Stimulated activated CD4-positive, alpha-beta T cell treated with anti-CD3 and anti-CD28 coated beads, Interleukin-4, amount 100 ng/mL, for 48 hours (primary cell): ENCODE measurements around the gene WDR86.

Experiments used
- DNase-seq, 2 donors: peaks; one replicate each; pipeline ENCODE4 v3.0.0-alpha.2; 2020; ENCODE audit warnings: low read depth in 2 of 2

The WDR86 gene

GRCh38 chr7:151391358-151391730, 18.5 kb downstream of the WDR86 start:
- no peak for DNase-seq

DNA sequence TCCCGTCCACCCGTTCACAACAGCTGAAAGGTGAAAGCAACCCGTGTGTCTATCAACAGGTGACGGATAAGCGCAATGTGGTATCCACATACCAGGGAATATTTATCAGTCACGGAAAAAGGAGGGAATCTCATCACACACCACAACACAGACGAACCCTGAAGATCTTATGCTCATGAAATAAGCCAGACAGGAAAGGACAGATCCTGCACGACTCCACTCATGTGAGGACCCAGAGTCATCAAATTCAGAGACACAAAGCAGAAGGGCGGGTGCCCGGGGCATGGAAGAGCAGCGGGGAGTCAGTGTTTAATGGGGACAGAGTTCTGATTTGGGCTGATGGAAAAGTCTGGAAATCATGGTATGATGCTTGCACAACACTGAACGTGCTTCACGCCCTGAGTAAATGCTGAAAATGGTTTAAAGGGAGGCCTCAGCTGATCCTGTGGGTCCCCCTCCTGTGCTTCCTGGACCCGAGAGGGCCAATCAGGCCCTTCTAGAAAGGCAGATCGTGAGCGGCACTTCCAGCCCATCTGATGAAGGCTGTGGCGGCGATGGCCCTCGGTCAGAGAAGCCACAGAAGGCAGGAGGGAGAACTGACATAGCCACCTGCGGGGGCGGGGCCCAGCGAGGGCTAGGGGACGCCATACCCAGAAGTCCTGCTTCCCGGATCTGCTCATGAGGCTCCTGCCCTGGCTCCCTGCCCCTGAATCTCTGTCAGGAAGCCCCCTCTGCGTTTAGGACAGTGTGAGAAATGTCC, 19.1 kb downstream of the WDR86 start:
- DNase-seq = no peak

DNA sequence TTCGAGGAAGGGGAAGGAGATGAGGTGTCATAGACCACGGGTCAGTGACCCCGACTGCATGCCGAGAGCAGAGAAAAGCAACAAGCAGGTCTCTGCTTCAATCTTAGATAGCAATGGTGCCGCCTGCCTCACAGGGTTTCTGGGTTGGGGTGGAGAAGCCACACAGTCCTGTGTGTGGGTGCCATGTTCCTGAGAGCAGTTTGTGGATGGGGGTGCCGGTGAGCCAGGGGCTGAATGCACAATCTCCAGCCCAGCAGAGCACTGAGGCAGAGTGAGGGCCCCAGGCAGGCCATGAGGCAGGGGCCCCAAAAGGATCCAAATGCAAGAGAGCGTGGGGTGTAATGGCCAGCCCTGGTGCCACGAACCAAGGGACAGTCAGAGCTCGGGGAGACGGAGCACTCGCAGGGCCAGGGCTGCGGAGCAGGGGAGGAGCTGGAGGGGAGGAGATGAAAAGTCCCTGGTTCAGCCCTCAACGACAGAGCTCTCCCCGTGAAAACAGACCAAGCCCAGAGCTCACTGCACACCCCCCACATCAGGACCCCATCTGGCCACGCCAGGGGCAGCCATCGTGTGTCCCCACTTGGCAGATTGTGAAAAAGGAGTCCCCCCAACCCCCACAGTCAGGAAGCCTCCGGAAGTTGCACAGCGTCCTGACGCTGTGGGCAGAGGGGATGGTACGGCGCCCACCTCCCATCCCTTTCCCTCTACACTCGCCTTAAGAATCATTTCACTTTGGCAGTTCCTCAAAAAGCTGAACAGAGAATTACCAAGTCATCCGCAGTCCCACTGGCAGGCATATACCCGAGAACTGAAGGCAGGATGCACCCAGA, 19.9 kb downstream of the WDR86 start:
- no peak for DNase-seq

- DNase-seq = no peak
These were observed 20.6 kb downstream of the WDR86 start for GRCh38 chr7:151389096-151389767.

GRCh38 chr7:151388430-151388829, 21.4 kb downstream of the WDR86 start:
- DNase-seq = no peak

GRCh38 chr7:151388007-151388297, 21.9 kb downstream of the WDR86 start:
- no peak for DNase-seq

DNA sequence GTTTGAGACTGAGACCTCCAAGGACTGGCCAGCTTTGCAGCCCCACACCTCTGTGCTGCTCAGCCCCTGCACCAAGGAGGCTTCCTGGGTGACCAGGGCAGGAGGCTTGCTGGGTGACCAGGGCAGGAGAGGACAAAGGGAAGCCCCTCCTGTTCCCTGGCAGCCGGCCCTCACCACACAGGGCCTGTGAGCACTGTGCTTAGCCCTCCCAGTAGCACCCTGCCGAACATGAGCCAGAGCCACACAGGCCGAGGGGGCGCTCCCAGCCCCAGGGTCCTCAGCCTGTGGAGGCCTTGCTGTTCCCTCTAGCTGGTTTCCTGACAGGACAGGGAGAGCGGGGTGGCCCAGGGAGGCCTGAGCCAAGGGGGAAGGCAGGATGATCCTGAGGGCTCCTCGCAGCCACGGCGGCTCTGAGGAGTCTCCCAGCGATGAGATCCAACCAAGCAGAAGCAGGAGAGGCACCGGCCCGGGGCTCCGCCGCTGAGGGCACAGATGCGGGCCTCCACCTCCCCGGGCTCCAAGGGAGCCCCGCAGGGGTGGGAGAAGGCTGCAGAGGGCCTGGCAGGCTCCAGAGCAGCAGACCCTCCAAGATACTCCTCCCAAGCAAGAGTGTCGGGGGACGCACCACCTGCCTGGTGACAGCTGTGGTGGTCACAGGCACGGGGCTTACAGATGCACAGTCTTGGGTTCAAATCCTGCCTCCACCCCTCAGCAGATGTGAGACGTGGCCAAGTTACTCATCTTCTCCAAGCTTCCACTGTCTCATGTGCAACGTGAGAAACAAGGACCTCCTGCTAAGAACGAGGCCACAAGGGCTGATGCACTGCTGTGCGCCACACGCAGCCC, 22.5 kb downstream of the WDR86 start:
- no peak for DNase-seq

DNA sequence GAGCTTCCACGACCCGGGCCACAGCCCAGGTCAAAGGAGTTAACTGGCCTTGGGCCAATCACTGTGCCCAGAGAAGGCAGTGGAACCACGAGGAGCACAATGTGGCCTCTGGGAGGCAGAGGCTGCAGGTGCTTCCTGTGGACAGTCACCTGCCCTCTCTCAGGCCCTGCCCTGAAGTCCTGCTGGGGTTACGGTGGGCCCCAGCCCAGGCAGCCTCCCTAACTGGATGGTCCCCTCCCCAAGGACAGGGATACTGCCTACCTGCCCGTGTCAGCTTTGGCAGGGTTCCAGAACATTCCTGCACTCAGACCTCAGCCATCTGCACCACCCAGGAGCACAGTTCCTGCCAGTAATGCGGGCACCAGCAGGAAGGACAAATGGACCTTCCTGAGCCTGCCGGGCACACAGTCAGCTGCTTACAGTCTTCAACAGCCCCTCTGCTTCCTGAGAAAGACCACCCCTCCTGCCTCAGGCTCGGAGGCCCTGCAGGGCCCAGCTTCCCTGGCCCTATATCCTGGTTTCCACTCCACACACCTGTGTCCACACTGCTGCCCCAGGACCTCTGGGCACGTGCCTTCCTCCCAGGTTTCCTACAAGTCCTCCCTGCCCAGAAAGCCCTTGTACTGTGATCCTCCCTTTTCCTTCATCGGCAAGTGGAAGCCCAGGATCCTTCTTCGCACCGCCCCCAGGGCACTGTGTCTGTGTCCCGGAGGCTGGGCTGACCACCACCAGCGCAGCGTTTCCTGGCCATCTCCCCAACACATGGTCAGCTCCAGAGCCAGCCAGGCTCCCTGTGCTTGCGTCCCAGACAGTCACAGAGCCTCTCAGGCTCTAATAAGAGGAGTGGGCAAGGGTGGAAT, 23.3 kb downstream of the WDR86 start:
- no peak for DNase-seq

DNA sequence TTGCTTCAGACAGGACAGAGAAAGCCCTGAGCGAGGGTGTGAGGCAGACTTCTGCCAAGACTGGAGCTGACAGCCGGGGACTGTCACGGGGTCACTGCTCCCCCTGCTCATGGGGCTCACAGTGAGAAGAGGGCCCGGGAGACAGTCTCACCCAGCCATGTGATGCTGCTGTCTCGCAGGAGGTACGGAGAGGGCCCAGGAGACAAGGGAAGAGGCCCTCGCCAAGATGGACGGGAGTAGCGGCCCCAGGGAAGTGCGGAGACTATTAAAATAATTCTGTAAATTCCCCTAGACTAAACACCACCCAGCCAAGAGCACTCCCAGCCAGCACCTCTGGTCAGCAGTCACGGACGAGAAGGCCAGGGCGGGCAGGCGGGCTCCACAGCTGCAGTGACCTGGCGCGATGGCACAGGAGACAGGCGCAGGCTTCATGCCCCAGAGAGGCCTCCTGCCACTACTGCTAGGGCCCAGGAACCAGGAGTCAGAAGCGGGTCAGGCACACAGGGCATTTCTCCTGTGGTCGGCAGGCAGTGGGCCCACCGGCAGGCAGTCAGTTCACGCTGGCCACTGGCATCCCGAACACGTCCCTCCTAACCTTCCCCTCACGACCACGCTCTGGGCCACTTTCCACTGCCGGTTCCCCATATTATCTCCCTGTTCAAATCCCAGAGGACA, 24.1 kb downstream of the WDR86 start:
- no peak for DNase-seq

DNA sequence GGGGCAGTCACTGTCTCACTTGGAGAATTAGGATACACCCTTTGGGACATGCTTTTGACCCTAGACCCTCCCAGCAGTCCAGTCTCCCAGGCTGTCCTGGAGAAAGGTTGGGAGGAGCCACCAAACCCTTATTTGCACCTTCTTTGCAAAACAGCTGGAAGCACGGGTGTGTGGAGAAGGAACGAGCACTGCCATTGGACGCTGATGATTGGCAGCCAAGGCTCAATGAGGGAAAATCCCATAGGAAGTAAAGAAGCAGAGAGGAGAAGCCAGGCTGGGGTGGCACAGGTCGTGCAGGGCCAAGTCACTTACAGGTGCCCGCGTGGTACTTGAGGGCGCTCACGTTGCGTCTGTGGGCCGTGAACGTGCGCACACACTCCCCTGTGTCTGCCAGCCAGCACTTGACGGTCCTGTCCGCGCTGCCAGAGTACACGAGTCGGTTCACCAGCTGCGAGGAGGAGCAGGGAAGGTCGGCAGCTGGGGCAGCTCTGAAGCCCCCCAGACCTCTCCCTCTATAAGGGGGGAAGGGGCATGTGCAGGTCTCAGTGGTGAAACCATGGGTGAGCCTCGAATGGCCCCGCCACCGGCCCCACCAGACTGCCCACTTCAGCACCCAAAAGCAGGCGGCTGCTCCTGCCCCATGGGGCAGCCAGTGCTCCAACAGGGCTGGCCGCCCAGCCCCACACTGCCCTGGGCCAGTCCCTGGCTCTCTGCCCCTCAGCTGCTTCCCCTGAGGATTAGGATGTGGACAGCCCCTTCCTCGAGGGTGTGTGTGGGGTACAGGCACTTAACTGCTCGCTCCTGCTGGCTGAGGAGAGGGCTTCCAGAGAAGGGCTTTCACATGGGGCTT, 24.8 kb downstream of the WDR86 start:
- no peak for DNase-seq

GRCh38 chr7:151384352-151384697, 25.5 kb downstream of the WDR86 start:
- DNase-seq = no peak

DNA sequence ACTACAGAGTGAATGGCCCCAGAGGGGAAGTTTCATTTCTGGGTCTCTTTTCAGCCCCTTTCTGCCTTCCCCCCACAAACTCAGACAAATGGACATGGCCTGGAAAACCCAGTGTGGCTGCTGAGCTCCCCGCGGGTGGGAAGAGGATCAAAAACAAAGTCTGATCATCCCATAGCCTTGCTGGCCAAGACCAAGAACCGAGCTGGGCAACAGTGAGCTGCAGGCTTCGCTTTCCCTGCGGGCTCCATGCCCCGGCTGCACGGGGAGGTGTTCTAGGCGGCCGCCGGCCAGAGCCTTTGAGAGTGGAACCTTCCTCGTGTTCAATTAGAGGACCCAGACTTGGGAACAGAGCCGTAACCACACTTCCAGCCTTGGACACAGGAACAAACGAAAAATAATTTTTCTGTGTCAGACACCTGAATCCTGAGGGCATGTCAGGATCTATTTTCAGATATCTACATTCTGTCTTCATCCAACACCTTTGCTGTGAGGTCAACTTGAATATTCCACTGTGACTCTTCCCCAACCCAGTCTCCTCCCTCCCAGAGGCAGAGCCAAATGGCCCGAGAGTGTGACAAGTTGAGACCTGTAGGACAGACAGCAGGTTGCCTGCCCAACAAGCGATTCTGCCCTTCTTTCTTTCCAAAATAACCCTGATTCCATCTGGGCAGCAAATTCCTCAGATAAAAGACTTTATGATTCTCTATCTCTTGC, 26.0 kb downstream of the WDR86 start:
- no peak for DNase-seq

DNA sequence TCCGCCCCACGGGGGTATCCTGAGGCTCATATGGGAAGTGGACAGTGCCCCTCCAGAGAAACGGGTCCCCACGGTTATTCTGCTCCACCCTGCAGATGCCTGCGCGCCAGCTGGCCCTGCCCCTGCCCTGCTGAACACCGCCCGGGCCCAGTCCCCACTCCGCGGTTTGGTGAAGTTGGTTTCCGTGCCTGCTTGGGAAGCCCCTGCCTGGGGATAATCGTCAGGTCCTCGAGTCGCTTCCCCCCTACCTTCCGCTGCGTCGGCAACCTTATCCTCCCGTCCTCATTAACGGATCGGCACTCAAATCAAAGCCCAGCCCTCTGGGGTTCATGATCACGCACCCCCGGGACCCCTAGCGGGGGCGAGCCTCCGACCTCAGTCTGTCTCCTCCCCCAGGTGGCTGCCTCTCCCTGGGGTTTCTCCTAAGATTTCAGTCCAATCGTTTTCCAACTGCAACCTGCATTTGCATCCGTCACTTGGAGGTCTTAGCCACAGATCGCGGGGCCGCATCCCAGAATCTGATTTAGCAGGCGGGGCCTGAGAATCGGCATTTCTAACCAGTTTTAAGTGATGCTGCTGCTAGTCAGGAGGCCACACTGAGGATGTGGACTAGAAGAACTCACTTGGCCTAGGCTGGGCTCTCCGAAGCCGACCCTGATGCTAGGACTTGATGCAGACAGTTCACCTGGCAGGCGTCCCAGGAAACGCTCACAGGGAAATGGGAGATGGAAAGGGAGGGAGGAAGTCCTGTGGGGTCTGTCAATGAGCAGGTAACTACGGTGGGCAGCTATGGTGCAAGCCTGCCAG, 27.6 kb downstream of the WDR86 start:
- DNase-seq = no peak

GRCh38 chr7:151381348-151382078, 28.3 kb downstream of the WDR86 start:
- DNase-seq = no peak

GRCh38 chr7:151381098-151381347, 28.8 kb downstream of the WDR86 start:
- DNase-seq = no peak

DNA sequence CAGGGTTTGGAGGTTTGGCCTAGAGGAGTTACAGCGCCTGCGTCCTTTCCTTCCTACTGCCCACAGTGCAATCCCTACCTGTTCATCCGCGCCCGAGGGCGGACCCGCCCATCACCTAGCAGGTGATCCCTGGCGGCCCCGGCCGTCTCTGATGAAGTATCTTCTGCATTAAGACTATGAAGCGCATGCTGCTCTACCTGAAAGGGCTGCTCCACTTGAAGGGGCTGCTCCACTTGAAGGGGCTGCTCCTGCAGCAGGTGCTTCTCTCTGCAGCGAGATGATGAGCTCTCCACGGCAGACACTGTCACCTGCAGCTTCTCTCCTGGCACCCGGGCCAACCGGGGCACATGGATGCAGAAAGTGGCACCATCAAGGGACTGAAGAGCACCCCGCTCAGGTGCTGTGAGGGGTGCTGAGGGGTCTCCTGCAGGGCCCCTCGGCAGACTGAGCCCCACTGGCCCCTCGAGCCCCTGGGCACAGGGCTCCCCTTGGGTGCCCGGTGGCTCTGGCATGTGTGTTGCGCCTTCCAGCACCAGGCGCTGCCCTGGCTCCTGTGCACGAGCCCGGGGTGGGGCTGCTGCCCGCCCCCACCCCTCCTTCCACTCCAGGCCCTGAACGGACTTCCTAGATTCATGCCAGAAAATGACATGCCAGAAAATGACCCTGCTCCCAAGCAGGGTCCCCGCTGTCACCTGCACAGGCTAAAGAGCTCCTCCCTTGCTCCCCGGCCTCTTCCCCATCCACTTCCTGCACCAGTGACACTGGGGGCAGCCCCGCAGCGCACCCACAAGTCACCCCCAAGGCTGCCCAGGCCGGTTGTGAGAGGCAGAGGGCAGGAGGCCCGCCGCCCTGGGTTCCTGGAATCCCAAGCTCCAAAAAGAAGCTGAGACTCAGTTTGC, 29.4 kb downstream of the WDR86 start:
- no peak for DNase-seq
